Omental fat pad (tissue), 4 donors: Measurements from ENCODE around the gene SNX27. TPM values are rescaled to one million over a fixed set of nuclear protein-coding genes. Genes with fewer than 3 reads are reported as not detected.

Experiments
- ATAC-seq: fragments of 150-250 bp; one replicate; pipeline ENCODE4 v1.9.1; 2016; ENCODE audit warnings: mild to moderate bottlenecking, moderate library complexity; ENCODE audit not compliant: low FRiP score
- DNase-seq: peaks from one replicate; pipeline ENCODE4 v3.0.0-alpha.2; 2019; ENCODE audit warnings: low spot score
- CTCF ChIP-seq, 3 donors: fragments of 450-650 bp; IDR thresholded peaks; one replicate each; pipeline ENCODE4 v1.5.1; 2016 to 2017; ENCODE audit warnings: antibody characterized with exemption in 3 of 3, mild to moderate bottlenecking in 3 of 3, moderate library complexity in 2 of 3
- total RNA-seq, 4 donors: library from RNA; depleted of rRNA; stranded (reverse); fragments of >200 nt; gene quantifications; one replicate each; pipeline ENCODE4 v1.1.0, GENCODE V29; 2016

The SNX27 gene
- total RNA-seq, 4 donors from 2014 or later: 21.3 to 41.9 (median 33.6) TPM

GRCh38 chr1:151706464-151707415 is 94.9 kb downstream of the SNX27 start:
- TF ChIP-seq CTCF (IDR thresholded peaks at IDR 0.05): no peak
- ATAC-seq (no peak), DNase-seq (no peak)

GRCh38 chr1:151707541-151708065 is 95.8 kb downstream of the SNX27 start:
- no peak for DNase-seq
- TF ChIP-seq CTCF (IDR thresholded peaks at IDR 0.05): no peak
- no peak for ATAC-seq

GRCh38 chr1:151708891-151709290 is 97.0 kb downstream of the SNX27 start:
- ATAC-seq: no peak
- no peak for TF ChIP-seq CTCF (IDR thresholded peaks at IDR 0.05)
- no peak for DNase-seq

- ATAC-seq (no peak), DNase-seq (no peak)
- no peak for TF ChIP-seq CTCF (IDR thresholded peaks at IDR 0.05)
These were observed 98.5 kb downstream of the SNX27 start for GRCh38 chr1:151710187-151710840.

- no peak for TF ChIP-seq CTCF (IDR thresholded peaks at IDR 0.05)
- ATAC-seq (no peak), DNase-seq (no peak)
These were observed 99.4 kb downstream of the SNX27 start for GRCh38 chr1:151711044-151711800.

GRCh38 chr1:151711951-151712350 is 100.1 kb downstream of the SNX27 start:
- no peak for ATAC-seq
- TF ChIP-seq CTCF (IDR thresholded peaks at IDR 0.05): no peak
- DNase-seq: no peak
